Measurements from ENCODE around the gene NIPAL4.

GRCh38 chr5:157443041-157443549, 16.9 kb upstream of the NIPAL4 start:
- TF ChIP-seq, protein P1, sequence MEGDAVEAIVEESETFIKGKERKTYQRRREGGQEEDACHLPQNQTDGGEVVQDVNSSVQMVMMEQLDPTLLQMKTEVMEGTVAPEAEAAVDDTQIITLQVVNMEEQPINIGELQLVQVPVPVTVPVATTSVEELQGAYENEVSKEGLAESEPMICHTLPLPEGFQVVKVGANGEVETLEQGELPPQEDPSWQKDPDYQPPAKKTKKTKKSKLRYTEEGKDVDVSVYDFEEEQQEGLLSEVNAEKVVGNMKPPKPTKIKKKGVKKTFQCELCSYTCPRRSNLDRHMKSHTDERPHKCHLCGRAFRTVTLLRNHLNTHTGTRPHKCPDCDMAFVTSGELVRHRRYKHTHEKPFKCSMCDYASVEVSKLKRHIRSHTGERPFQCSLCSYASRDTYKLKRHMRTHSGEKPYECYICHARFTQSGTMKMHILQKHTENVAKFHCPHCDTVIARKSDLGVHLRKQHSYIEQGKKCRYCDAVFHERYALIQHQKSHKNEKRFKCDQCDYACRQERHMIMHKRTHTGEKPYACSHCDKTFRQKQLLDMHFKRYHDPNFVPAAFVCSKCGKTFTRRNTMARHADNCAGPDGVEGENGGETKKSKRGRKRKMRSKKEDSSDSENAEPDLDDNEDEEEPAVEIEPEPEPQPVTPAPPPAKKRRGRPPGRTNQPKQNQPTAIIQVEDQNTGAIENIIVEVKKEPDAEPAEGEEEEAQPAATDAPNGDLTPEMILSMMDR (IDR thresholded peaks at IDR 0.05; ENCODE audit: insufficient read depth, low read length): no peak
- no peak for TF ChIP-seq REST (IDR thresholded peaks at IDR 0.05; ENCODE audit: insufficient replicate concordance, low read depth)

Measured in HL-60 (cell line).